HL-60/S4 treated with phorbol 12-myristate 13-acetate at 8.2 ng/mL for 4 days and 3 days (cell line): Measurements from ENCODE around the gene XRN1.
"Not testable (repeated sequence)": the region's sequence is repeated elsewhere in the genome, so short reads cannot be mapped to it uniquely, and the experiment has no call there.

Source experiments
- in situ Hi-C: fragments of 300-500 bp; cut with MboI; formaldehyde crosslinking; loops from 2 replicates; pipeline ENCODE4 v1.15.0; 2022; ENCODE audit warnings: low sequenced_read_pairs

The XRN1 gene

DNA sequence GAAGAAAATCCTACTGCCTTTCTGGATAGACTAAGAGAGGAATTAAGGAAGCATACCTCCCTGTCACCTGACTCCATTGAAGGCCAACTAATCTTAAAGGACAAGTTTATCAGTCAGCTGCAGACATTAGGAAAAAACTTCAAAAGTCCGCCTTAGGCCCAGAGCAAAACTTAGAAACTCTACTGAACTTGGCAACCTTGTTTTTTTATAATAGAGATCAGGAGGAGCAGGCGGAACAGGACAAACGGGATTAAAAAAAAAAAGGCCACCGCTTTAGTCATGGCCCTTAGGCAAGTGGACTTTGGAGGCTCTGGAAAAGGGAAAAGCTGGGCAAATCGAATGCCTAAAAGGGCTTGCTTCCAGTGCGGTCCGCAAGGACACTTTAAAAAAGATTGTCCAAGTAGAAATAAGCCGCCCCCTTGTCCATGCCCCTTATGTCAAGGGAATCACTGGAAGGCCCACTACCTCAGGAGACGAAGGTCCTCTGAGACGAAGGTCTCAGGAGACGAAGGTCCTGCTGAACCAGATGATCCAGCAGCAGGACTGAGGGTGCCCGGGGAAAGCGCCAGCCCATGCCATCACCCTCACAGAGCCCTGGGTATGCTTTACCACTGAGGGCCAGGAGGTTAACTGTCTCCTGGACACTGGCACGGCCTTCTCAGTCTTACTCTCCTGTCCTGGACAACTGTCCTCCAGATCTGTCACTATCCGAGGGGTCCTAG lies 8.2 kb downstream of the XRN1 start:
- in situ Hi-C loops, result not testable (repeated sequence)

DNA sequence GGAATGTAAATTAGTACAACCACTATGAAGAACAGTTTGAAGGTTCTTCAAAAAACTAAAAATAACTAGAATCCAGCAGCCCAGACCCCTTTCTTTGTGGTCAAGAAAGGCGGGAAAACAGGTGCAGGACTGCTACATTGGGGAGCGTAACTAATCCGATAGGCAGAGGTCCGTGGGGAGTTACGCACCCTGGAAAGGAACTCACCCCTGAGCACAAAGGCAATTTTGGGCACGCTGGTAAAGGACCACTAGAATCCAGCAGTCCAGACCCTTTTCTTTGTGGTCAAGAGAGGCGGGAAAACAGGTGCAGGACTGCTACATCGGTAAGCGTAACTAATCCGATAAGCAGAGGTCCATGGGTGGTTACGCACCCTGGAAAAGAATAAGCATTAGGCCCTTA lies 9.7 kb downstream of the XRN1 start:
- in situ Hi-C loops, result not testable (repeated sequence)

GRCh38 chr3:142436951-142437585 lies 10.8 kb downstream of the XRN1 start:
- in situ Hi-C loops, result no loop called here

- in situ Hi-C loops, result no loop called here
These were observed 13.3 kb downstream of the XRN1 start for GRCh38 chr3:142434503-142434902.

- in situ Hi-C loops, result no loop called here
These were observed 14.7 kb downstream of the XRN1 start for GRCh38 chr3:142433110-142433509.

DNA sequence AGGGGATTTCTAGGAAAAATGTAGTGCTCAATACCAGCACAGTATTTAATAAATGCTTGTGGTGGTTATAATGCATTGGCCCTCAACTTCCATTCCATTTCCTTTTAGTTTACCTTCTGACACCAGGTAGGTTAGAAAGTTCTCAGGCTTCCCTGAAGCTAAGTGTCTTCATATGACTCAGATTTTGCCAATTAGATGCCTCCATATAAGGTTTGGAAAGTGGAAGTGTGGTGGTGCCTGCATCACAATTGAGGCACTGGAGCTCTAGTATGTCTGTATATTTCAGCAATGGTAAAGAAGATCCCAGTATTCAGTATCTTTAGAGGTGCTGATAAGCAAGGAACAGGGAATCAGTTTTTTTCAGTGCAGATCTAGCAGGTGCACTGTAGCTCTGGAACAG lies 18.3 kb downstream of the XRN1 start:
- in situ Hi-C loops, result no loop called here

- in situ Hi-C loops, result no loop called here
These were observed 23.1 kb downstream of the XRN1 start for GRCh38 chr3:142424754-142425153.

- in situ Hi-C loops, result no loop called here
These were observed 28.8 kb downstream of the XRN1 start for GRCh38 chr3:142418926-142419592.

DNA sequence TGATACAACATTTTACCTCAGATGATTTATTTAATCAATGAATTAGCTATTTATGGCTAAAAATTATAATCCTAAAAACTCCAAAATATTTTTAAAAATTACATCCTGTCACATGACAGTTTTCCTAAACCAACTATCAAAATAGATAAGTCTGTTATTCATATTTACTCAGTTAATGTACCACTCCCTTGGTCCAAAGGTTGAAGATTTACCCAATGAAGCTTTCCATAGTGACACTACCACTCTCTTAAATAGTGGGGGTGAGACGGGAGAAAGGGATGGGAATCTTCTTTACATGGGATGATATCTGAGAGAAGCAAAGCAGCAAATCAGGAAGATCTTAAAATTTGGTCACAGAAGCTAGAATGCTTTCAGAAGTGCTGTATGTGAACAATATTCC lies 30.5 kb downstream of the XRN1 start:
- in situ Hi-C loops, result no loop called here

GRCh38 chr3:142400537-142400936 lies 47.3 kb downstream of the XRN1 start:
- in situ Hi-C loops, result not testable (repeated sequence)

DNA sequence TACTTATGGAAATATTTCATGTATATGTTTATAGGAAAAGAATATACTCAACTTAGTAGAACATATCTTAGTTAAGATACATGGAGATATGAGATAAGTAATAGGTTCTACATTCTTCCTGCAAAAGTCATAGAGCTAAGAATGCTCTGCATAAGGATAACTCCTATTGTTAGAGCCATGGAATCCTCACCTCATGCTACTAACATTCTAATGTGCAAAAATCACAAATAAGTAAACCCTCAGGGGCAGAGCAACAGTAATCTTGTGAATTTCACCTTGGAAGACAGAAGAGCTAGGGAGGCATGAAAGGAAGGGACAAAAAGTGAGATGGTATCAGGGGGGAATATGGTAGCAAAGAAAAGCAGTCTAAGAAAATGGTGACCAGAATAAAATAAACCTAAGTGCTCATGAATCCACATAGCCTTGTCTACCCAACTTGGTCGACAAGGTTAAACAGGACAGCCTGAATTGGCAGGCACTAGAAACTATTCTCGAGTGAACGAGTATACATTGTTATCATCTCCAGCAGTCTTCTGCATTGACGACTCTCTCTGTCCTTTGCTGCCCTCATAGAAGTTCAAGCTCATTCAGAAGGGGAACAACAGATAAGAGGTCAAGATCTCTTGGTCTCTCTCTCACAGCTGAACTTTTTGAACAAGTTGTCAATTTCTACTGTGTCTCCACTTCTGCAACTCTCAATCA lies 52.8 kb downstream of the XRN1 start:
- in situ Hi-C loops, result no loop called here

DNA sequence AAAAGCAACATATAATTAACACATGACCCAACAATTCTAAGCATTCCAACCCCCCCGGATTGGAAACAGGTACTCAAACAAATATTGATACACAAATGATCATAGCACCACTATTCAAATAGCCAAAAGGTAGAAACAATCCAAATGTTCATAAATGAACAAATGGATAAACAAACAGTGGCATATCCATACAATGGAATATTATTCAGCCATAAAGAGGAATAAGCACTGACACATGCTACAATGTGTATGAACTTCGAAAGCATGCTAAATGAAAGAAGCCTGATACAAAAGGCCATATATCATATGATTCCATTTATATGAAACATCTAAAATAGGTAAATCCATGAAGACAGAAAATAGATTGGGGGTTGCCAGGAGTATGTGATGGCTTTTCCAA lies 62.8 kb downstream of the XRN1 start:
- in situ Hi-C loops, result no loop called here

- in situ Hi-C loops, result no loop called here
These were observed 73.2 kb downstream of the XRN1 start for GRCh38 chr3:142374687-142375086.

DNA sequence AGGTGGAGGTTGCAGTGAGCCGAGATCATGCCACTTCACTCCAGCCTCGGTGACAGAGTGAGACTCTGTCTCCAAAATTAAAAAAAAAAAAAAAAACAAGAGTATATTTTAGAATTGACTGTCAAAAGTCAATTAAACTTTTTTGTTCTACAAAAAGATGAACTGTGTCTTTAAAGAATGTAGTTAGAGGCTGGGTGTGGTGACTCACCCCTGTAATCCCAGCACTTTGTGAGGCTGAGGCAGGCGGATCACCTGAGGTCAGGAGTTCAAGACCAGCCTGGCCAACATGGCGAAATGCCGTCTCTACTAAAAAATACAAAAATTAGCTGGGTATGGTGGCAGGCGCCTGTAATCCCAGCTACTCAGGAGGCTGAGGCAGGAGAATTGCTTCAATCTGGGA lies 78.3 kb downstream of the XRN1 start:
- in situ Hi-C loops, result not testable (repeated sequence)

DNA sequence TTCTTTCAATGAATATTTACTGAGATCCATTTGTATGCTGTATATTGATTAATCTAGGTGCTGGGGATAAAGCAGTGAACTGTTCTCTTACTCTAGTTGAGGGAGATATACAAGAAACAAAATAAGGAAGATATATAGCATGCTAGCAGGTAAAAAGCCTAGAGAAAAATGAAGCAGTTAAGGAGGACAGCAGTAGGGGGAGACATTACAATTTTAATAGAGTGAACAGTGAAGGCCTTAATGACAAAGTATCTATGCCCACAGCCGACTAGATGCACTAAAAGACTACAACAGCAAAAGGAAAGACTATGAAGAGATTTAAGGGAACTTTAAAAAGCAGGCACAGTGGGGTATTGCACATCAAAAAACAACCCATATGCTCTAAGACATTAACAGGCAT lies 81.4 kb downstream of the XRN1 start:
- in situ Hi-C loops, result no loop called here

- in situ Hi-C loops, result no loop called here
These were observed 83.8 kb downstream of the XRN1 start for GRCh38 chr3:142363936-142364467.

DNA sequence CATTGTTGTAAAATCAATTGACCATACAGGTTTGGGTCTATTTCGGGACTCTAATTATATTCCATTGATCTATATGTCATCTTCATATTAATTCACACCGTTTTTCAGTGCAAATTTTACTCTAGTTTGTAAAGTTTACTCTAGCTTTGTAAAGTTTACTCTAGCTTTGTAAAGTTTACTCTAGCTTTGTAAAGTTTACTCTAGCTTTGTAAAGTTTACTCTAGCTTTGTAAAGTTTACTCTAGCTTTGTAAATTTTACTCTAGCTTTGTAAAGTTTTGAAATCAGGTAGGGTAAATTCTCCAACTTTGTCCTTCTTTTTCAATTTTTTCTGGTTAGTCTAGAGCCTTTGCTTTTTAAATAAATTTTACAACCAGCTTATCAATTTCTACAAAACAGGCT lies 84.4 kb downstream of the XRN1 start:
- in situ Hi-C loops, result not testable (repeated sequence)

DNA sequence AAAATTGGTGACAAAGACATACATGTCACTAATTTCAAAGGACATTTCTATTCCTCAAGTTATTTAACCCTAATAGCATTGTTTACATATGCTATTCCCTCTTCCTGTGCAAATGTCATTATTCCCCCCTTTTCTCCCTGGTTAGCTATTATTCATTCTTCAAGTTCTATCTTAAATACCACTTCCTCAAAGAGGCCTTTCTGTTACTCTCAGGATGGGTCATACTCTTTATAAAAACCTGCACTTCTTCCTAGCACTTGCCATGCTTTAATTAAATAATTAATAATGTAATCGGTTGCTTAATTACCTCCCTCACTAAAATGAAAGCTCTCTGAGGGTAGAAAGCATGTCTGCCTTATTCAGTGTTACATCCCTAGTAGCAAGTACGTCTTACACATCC lies 88.5 kb downstream of the XRN1 start:
- in situ Hi-C loops, result no loop called here

DNA sequence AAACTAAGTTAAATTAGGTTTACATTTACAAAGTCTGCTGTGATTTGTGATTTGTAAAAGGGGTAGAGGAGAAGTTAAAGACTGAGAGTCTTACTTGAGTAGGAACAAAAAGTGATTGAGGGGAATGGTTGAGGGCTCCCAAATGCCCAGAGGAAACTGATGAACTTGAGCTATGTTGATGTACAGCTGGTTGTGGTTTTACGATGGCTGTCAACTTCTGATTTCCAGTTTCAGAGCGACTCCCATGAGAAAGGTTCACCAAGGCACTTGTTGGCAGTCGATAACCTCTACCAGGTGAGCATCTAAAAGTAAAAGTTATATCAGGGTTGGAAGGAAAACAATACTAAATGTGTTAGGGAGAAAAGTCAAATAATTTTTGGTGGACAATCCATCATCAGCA lies 91.0 kb downstream of the XRN1 start:
- in situ Hi-C loops, result no loop called here

GRCh38 chr3:142355692-142356091 lies 92.1 kb downstream of the XRN1 start:
- in situ Hi-C loops, result no loop called here

GRCh38 chr3:142354076-142354475 lies 93.8 kb downstream of the XRN1 start:
- in situ Hi-C loops, result no loop called here
